HG03457 (cell line): ENCODE data around the gene PDP2.
"Not testable (repeated sequence)": the region's sequence is repeated elsewhere in the genome, so short reads cannot be mapped to it uniquely, and the experiment has no call there.

ENCODE experiments used
- ATAC-seq: cut with Tn5 transposase; IDR thresholded peaks from one replicate; pipeline ENCODE4 v1.9.1; 2021; ENCODE audit warnings: moderate number of reproducible peaks; ENCODE audit not compliant: unreplicated experiment

PDP2 gene

GRCh38 chr16:66851166-66851964 lies 28.9 kb upstream of the PDP2 start:
- ATAC-seq: no peak

GRCh38 chr16:66853261-66854139 lies 26.8 kb upstream of the PDP2 start:
- ATAC-seq: no peak

GRCh38 chr16:66856184-66856730 lies 24.1 kb upstream of the PDP2 start:
- no peak for ATAC-seq

GRCh38 chr16:66856801-66857200 lies 23.5 kb upstream of the PDP2 start:
- no peak for ATAC-seq

- ATAC-seq: no peak
These were observed 22.9 kb upstream of the PDP2 start for GRCh38 chr16:66857437-66857836.

GRCh38 chr16:66858740-66859396 lies 21.4 kb upstream of the PDP2 start:
- no peak for ATAC-seq

- ATAC-seq: no peak
These were observed 20.8 kb upstream of the PDP2 start for GRCh38 chr16:66859397-66860068.

- ATAC-seq: no peak
These were observed 18.2 kb upstream of the PDP2 start for GRCh38 chr16:66862023-66862520.

GRCh38 chr16:66863707-66864106 lies 16.6 kb upstream of the PDP2 start:
- ATAC-seq: no peak

GRCh38 chr16:66869424-66869823 lies 10.9 kb upstream of the PDP2 start:
- ATAC-seq: no peak

- ATAC-seq: not testable (repeated sequence)
These were observed 9.0 kb upstream of the PDP2 start for GRCh38 chr16:66871363-66871762.

GRCh38 chr16:66871840-66872239 lies 8.5 kb upstream of the PDP2 start:
- no peak for ATAC-seq

GRCh38 chr16:66872559-66872942 lies 7.8 kb upstream of the PDP2 start:
- ATAC-seq: no peak

- peak; percentile 77 for ATAC-seq
These were observed 7.2 kb upstream of the PDP2 start for GRCh38 chr16:66872943-66873684.

- ATAC-seq: no peak
These were observed 6.6 kb upstream of the PDP2 start for GRCh38 chr16:66873685-66874055.

GRCh38 chr16:66874079-66874775 lies 6.1 kb upstream of the PDP2 start:
- ATAC-seq: no peak

GRCh38 chr16:66878067-66878466 lies 2.2 kb upstream of the PDP2 start:
- ATAC-seq: no peak

GRCh38 chr16:66881014-66881417 lies 701 bp downstream of the PDP2 start:
- no peak for ATAC-seq

- ATAC-seq: no peak
These were observed 1.2 kb downstream of the PDP2 start for GRCh38 chr16:66881560-66881959.
